Endodermal cell (in vitro differentiated cells): ENCODE results near the gene PSMA7. TPM values are rescaled to one million over a fixed set of nuclear protein-coding genes. Genes with fewer than 3 reads are reported as not detected.

ENCODE experiments used
- DNase-seq: peaks from one replicate; pipeline ENCODE4 v3.0.0-alpha.2; 2017
- H3K27ac ChIP-seq: 2 replicates; pipeline ENCODE4 v1.5.1; 2013; ENCODE audit warnings: mild to moderate bottlenecking, low read depth, low read length, moderate library complexity
- H3K27me3 ChIP-seq: 2 replicates; pipeline ENCODE4 v1.6.1; 2013; ENCODE audit warnings: mild to moderate bottlenecking, low read length, moderate library complexity; ENCODE audit not compliant: insufficient read depth, control insufficient read depth, poor library complexity, severe bottlenecking
- H3K36me3 ChIP-seq: 2 replicates; pipeline ENCODE4 v1.7.0; 2013; ENCODE audit warnings: mild to moderate bottlenecking, low read length, moderate library complexity; ENCODE audit not compliant: control insufficient read depth, insufficient read depth
- H3K4me1 ChIP-seq: one replicate; pipeline ENCODE4 v1.7.0; 2013; ENCODE audit warnings: low read length; ENCODE audit not compliant: control insufficient read depth, insufficient read depth
- H3K4me3 ChIP-seq: 2 replicates; pipeline ENCODE4 v1.5.1; 2013; ENCODE audit warnings: mild to moderate bottlenecking, low read length, moderate library complexity
- H3K9ac ChIP-seq: 2 replicates; pipeline ENCODE4 v1.6.1; 2013; ENCODE audit warnings: mild to moderate bottlenecking, low read length, moderate library complexity; ENCODE audit not compliant: poor library complexity, severe bottlenecking; ENCODE audit errors: extremely low read depth
- H3K9me3 ChIP-seq: 2 replicates; pipeline ENCODE4 v1.6.1; 2013; ENCODE audit warnings: mild to moderate bottlenecking, low read length, moderate library complexity; ENCODE audit not compliant: control insufficient read depth
- H3K27ac Mint-ChIP-seq: 2 replicates; pipeline ENCODE4 v1.8.0; 2020; ENCODE audit warnings: mixed read lengths
- H3K27me3 Mint-ChIP-seq: 2 replicates; pipeline ENCODE4 v1.8.0; 2021; ENCODE audit warnings: mild to moderate bottlenecking, mixed read lengths; ENCODE audit not compliant: insufficient read depth
- H3K36me3 Mint-ChIP-seq: 2 replicates; pipeline ENCODE4 v1.8.0; 2020; ENCODE audit warnings: low read depth, mixed read lengths
- H3K4me1 Mint-ChIP-seq: 2 replicates; pipeline ENCODE4 v1.8.0; 2020; ENCODE audit warnings: mixed read lengths
- H3K4me3 Mint-ChIP-seq: 2 replicates; pipeline ENCODE4 v1.8.0; 2020; ENCODE audit warnings: mild to moderate bottlenecking, moderate library complexity, mixed read lengths
- H3K9me3 Mint-ChIP-seq: 2 replicates; pipeline ENCODE4 v1.8.0; 2020; ENCODE audit warnings: mild to moderate bottlenecking, mixed read lengths
- CTCF ChIP-seq: fragments of 200-600 bp; sonication (generic); conservative IDR thresholded peaks from 2 replicates; pipeline ENCODE4 v1.5.0; 2021; ENCODE audit warnings: antibody characterized with exemption, mild to moderate bottlenecking
- WGBS, 2 experiments: methylation state at CpG; one replicate each; pipeline versions ENCODE4 v1.1.5 to v1.1.7; 2013; ENCODE audit warnings: missing lambda C conversion rate in 2 of 2, mixed read lengths in 1 of 2; ENCODE audit not compliant: insufficient coverage in 1 of 2, insufficient read length in 1 of 2; 5-methylcytosine and 5-hydroxymethylcytosine counted together
- total RNA-seq, 2 donors: library from RNA; stranded (reverse); fragmentation: NEBNext Ultra II Directional in 1 of 2; extraction: Animal tissue kit (Norgen Biotek cat#: 25700) in 1 of 2; gene quantifications; 2 replicates in 1 of 2; 3 replicates in 1 of 2; pipeline ENCODE4 v1.2.1, GENCODE V29; 2021

Gene PSMA7
- total RNA-seq, 2 donors from 2014 or later, result 279 to 280 TPM

GRCh38 chr20:62181808-62182207 lies 38.6 kb upstream of the PSMA7 start:
- Histone ChIP-seq H3K4me1 (no peaks in the 10 kb centered on the region), H3K4me3 (peak overlapping the region; percentile 92), H3K27ac (no peak overlapping the region), H3K36me3 (peaks cover 10% of the 10 kb centered on the region), H3K27me3 (no peaks in the 10 kb centered on the region), H3K9ac (peak overlapping the region; percentile 92), H3K9me3 (no peaks in the 10 kb centered on the region)
- H3K4me1 Mint-ChIP-seq, result peaks cover 11% of the 10 kb centered on the region
- peak overlapping the region; percentile 94 for H3K27ac Mint-ChIP-seq
- peak overlapping the region; percentile 87 for H3K4me3 Mint-ChIP-seq
- 91 to 100% methylated on average over 1 to 2 of the region's 2 CpGs for WGBS, 2 experiments
- H3K9me3 Mint-ChIP-seq, result no peaks in the 10 kb centered on the region
- H3K36me3 Mint-ChIP-seq, result peaks cover 9% of the 10 kb centered on the region
- H3K27me3 Mint-ChIP-seq, result no peaks in the 10 kb centered on the region
- no peak for TF ChIP-seq CTCF
- no peak for DNase-seq

GRCh38 chr20:62179162-62179504 lies 35.9 kb upstream of the PSMA7 start:
- H3K4me1 Mint-ChIP-seq, result peaks cover 11% of the 10 kb centered on the region
- 96 to 97% methylated on average over 6 to 14 of the region's 14 CpGs for WGBS, 2 experiments
- no peak overlapping the region for H3K9ac ChIP-seq

GRCh38 chr20:62178316-62179161 lies 35.3 kb upstream of the PSMA7 start:
- Histone ChIP-seq H3K36me3 (peaks cover 23% of the 10 kb centered on the region), H3K9me3 (no peaks in the 10 kb centered on the region), H3K27me3 (no peaks in the 10 kb centered on the region), H3K27ac (no peak overlapping the region), H3K9ac (no peak overlapping the region), H3K4me1 (no peaks in the 10 kb centered on the region), H3K4me3 (no peak overlapping the region)
- H3K4me1 Mint-ChIP-seq, result peaks cover 8% of the 10 kb centered on the region
- H3K27me3 Mint-ChIP-seq, result no peaks in the 10 kb centered on the region
- H3K27ac Mint-ChIP-seq, result no peak overlapping the region
- 93 to 96% methylated on average over 13 to 19 of the region's 19 CpGs for WGBS, 2 experiments
- H3K4me3 Mint-ChIP-seq, result no peak overlapping the region
- peaks cover 24% of the 10 kb centered on the region for H3K36me3 Mint-ChIP-seq
- no peak for TF ChIP-seq CTCF
- no peaks in the 10 kb centered on the region for H3K9me3 Mint-ChIP-seq
- no peak for DNase-seq

More at GRCh38 chr20:62179162-62179504, 35.9 kb upstream of the PSMA7 start:
- H3K27ac ChIP-seq, result no peak overlapping the region
- no peaks in the 10 kb centered on the region for H3K9me3 Mint-ChIP-seq
- peaks cover 23% of the 10 kb centered on the region for H3K36me3 ChIP-seq
- H3K36me3 Mint-ChIP-seq, result peaks cover 21% of the 10 kb centered on the region
- H3K4me3 ChIP-seq, result no peak overlapping the region
- H3K27ac Mint-ChIP-seq, result no peak overlapping the region
- H3K27me3 Mint-ChIP-seq, result no peaks in the 10 kb centered on the region
- TF ChIP-seq CTCF, result no peak
- no peak for DNase-seq
- no peaks in the 10 kb centered on the region for H3K4me1 ChIP-seq
- no peak overlapping the region for H3K4me3 Mint-ChIP-seq
- no peaks in the 10 kb centered on the region for H3K27me3 ChIP-seq
- no peaks in the 10 kb centered on the region for H3K9me3 ChIP-seq
